Epithelial cell of esophagus (primary cell): ENCODE results near the gene TRIM45.

Experiments
- DNase-seq: peaks from one replicate; pipeline ENCODE4 v3.0.0; 2010; ENCODE audit warnings: low read depth
- H3K4me3 ChIP-seq: 2 replicates; pipeline ENCODE4 v1.5.1; 2011; ENCODE audit warnings: mild to moderate bottlenecking, low read length, control low read depth
- TF ChIP-seq, protein P1 (sequence below): IDR thresholded peaks from 2 replicates; pipeline ENCODE4 v1.5.1; 2011; ENCODE audit warnings: low read depth, mild to moderate bottlenecking, low read length, control low read depth, inconsistent platforms; ENCODE audit not compliant: insufficient read depth; ENCODE audit errors: missing control alignments

Gene TRIM45

GRCh38 chr1:117114877-117115276 is 6.7 kb downstream of the TRIM45 start:
- DNase-seq, result no peak
- no peak overlapping the region for H3K4me3 ChIP-seq
- TF ChIP-seq, protein P1, sequence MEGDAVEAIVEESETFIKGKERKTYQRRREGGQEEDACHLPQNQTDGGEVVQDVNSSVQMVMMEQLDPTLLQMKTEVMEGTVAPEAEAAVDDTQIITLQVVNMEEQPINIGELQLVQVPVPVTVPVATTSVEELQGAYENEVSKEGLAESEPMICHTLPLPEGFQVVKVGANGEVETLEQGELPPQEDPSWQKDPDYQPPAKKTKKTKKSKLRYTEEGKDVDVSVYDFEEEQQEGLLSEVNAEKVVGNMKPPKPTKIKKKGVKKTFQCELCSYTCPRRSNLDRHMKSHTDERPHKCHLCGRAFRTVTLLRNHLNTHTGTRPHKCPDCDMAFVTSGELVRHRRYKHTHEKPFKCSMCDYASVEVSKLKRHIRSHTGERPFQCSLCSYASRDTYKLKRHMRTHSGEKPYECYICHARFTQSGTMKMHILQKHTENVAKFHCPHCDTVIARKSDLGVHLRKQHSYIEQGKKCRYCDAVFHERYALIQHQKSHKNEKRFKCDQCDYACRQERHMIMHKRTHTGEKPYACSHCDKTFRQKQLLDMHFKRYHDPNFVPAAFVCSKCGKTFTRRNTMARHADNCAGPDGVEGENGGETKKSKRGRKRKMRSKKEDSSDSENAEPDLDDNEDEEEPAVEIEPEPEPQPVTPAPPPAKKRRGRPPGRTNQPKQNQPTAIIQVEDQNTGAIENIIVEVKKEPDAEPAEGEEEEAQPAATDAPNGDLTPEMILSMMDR, result no peak

DNA sequence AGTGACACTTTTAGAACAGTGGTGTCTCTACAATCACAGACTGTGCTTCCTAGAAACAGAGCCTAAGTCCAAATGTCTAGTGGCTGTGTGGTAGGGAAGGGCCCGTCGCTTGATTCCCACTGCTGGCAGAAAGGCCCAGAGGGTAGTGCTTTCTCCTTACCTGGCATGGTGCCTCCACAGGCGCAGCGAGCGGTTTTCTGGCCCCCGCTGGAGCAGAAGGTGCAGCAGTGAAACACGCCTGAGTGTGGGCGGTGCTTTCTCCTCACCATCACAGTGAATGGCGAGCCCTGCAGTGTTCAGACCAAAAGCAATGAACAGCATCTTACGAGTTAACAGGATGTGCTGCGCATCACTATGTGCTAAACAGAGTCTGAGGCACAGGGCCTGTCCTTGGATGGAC is 8.3 kb downstream of the TRIM45 start:
- TF ChIP-seq, protein P1, result no peak
- H3K4me3 ChIP-seq, result no peak overlapping the region
- no peak for DNase-seq

DNA sequence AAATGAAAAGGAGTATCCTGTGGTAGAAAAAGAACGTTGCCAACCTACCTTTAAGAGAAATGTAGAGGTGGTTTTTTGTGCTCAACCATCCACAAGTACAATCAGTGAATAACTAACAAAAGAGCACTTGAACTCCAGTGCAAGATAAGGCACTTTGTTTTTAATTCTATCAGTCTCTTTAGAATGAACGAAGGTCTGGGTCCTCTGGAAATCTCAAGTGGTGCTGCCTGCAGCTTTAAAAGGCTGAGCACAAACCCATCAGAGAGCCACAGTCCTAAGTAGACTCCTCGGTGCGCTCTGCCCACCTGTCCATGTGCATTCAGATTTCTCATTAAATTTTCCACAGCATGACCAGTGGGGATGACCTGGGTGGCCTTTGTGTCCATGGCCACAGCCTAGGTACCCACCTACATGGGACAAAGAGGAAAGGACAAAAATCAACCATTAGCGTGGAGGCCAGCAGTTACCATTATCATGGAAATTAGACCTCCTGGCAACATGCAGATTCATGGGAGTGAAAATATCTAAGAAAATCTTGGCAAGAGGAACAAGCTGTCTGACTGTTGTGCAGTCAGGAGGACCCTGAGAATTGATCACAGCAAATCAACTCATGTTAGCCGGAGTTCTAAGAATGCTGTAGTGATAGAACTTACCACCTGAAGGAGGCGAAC is 9.4 kb downstream of the TRIM45 start:
- no peak overlapping the region for H3K4me3 ChIP-seq
- TF ChIP-seq, protein P1, result no peak
- no peak for DNase-seq

GRCh38 chr1:117110774-117111173 is 10.8 kb downstream of the TRIM45 start:
- TF ChIP-seq, protein P1, result no peak
- DNase-seq, result peak; percentile 88
- H3K4me3 ChIP-seq, result no peak overlapping the region

- no peak overlapping the region for H3K4me3 ChIP-seq
- DNase-seq, result no peak
- TF ChIP-seq, protein P1, result no peak
Observed at GRCh38 chr1:117107364-117107763, 14.2 kb downstream of the TRIM45 start.

- TF ChIP-seq, protein P1, result no peak
- no peak overlapping the region for H3K4me3 ChIP-seq
- DNase-seq, result no peak
Observed at GRCh38 chr1:117106478-117106877, 15.1 kb downstream of the TRIM45 start.

- no peak overlapping the region for H3K4me3 ChIP-seq
- TF ChIP-seq, protein P1, result no peak
- DNase-seq, result no peak
Observed at GRCh38 chr1:117105722-117106121, 15.8 kb downstream of the TRIM45 start.
